ENCODE data around the gene PTPN14.

Gene PTPN14

DNA sequence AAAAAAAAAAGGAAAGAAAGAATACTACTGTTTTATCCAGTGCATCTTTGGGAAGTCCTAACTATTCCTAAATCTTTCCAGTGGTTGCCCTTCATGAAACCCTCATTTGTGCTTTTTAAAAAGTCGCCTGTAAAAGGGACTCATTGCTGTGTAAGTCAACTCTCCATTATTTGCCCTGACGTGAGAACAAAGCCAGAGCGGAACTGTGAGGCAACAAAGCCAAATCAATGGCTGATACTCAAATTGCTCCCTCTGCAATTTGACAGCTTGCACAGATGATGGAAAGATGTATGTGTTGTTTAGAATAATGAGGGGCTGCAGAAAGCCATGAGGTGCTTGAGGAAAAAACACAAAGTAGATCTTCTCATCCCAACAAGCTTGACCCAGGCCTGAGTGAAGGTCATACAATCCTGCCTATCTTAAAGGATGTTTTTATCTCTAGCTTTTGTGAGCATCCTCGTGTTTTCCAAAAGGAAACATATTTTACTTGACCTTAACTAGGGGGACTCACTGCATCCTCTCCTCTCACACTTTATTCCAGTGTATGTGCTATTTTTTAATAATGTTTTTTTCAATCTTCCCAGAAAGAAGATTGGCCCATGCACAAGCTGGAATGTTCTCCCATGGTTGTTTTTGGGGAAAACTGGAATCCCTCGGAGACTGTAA is 237.1 kb downstream of the PTPN14 start:
- peaks cover 8% of the 10 kb centered on the region for H3K36me3 Mint-ChIP-seq (ENCODE audit: low read depth)
- H3K27me3 Mint-ChIP-seq, result no peaks in the 10 kb centered on the region
- no peak overlapping the region for H3K27ac Mint-ChIP-seq
- H3K9me3 Mint-ChIP-seq, result no peaks in the 10 kb centered on the region
- no peaks in the 10 kb centered on the region for H3K4me1 Mint-ChIP-seq (ENCODE audit: low read depth)
- intact Hi-C loops (cut with micrococcal nuclease), result no loop called here
- H3K4me3 Mint-ChIP-seq, result no peak overlapping the region

DNA sequence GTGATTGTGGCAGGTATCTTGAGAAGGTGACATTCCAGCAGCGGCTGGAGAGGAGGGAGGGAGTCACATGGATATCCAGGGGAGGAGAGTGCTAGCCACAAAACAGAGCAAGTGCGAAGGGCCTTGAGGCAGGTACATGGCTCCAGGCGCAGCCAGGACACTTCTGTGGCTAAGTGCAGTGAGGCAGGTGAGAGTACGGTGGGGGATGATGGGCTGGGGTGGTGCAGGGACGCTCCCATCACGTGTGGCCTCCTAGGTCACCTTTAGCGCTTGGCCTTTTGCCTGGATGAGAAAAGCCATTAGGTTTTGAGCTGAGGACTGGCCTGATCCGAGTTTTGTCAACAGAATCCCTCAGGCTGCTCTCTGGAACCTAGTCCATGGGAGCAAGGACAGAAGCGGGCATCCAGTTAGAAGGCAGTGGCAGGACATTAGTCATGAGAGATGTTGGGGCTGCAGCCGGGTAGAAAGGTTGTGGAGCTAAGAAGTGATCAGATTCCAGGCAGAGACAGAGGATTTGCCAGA is 238.8 kb downstream of the PTPN14 start:
- Mint-ChIP-seq H3K4me3 (no peak overlapping the region), H3K36me3 (ENCODE audit: low read depth) (peaks cover 8% of the 10 kb centered on the region), H3K4me1 (ENCODE audit: low read depth) (no peaks in the 10 kb centered on the region), H3K27me3 (no peaks in the 10 kb centered on the region), H3K27ac (no peak overlapping the region), H3K9me3 (no peaks in the 10 kb centered on the region)
- intact Hi-C loops (cut with micrococcal nuclease), result no loop called here

DNA sequence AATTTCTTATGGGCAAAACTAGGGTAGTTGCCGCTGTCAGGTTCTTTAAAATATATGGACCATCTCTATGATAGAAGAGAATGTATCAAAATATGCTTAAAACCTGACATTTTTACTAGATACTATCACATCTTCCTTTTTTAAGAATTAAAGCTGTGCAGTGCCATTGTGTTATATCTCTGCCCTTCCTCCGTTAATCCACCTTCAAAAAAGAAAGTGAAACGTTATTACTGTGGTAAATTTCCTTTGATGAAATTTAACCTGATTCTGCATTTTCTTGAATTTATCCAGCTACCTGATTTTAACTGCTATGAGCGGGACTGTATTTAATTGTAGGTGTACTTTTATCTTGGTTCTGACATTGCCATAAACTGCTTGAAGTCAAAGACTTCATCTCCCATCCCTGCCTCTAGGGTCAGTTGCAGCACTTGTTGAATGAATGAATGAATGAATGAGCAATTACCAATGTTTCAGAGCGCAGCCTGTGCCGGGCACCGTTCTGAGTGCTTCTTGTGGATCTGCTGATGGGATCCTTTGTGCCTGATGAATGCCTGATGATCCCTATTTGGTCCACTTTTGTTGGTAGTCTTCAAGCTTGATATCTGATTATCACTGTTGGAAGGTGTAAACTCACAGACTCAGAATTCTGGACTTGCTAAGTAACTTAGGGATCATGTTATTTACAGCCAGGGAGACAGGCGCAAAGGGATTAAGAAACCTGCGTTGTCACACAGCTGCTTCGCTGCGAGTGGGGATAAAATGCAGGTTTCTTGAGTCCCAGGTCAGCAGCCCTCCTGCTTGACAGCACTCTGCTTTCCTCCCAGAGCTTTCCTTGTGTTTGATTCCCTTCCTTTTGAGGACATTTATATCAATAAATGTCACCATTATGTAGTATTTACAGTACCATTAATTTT is 240.4 kb downstream of the PTPN14 start:
- Mint-ChIP-seq H3K9me3 (no peaks in the 10 kb centered on the region), H3K4me3 (no peak overlapping the region), H3K36me3 (ENCODE audit: low read depth) (peaks cover 8% of the 10 kb centered on the region), H3K27ac (no peak overlapping the region), H3K27me3 (no peaks in the 10 kb centered on the region), H3K4me1 (ENCODE audit: low read depth) (no peaks in the 10 kb centered on the region)
- intact Hi-C loops (cut with micrococcal nuclease), result no loop called here

DNA sequence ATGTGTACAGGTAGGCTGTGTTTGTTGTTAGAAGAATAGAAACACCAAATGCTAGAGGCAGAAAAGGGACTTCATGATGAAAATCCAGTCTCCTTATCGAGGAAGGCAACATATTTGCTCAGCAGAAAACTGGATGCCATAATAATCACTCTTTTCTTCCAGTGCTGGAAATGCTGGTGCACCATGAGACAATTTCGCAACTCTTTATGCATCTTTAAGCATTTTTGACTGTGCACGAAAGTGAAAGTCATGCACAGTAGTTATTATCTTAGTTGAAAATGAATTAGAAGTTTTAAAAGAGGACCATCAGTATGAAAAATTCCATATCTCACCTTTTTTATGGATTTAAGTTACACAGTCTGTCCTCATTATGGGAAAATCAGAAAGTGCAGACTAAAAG is 241.4 kb downstream of the PTPN14 start:
- H3K27ac Mint-ChIP-seq, result no peak overlapping the region
- intact Hi-C loops (cut with micrococcal nuclease), result no loop called here
- peaks cover 2% of the 10 kb centered on the region for H3K36me3 Mint-ChIP-seq (ENCODE audit: low read depth)
- H3K4me3 Mint-ChIP-seq, result no peak overlapping the region
- no peaks in the 10 kb centered on the region for H3K27me3 Mint-ChIP-seq
- no peaks in the 10 kb centered on the region for H3K9me3 Mint-ChIP-seq
- H3K4me1 Mint-ChIP-seq (ENCODE audit: low read depth), result no peaks in the 10 kb centered on the region

DNA sequence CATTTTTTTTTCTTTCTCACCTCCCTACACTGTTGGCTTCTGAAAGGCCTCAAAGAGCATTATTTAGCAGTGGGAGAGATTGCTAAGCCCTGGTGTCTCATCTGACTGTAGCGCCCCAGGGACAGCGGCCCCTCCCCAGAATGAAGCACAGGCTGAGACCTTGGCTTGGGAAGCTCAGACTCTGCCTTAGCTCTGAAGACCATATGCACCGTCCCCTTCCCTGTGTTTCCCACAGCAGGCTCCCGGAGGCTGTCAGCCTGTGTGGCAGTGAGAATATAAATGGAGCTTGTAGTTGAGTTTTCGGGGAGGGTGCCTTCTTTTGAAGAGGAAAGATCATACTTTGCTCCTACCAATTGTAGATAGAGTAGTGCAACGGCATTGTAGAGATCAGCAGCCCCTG is 245.1 kb downstream of the PTPN14 start:
- no peak overlapping the region for H3K27ac Mint-ChIP-seq
- H3K4me1 Mint-ChIP-seq (ENCODE audit: low read depth), result no peaks in the 10 kb centered on the region
- no peaks in the 10 kb centered on the region for H3K27me3 Mint-ChIP-seq
- H3K9me3 Mint-ChIP-seq, result no peaks in the 10 kb centered on the region
- no peaks in the 10 kb centered on the region for H3K36me3 Mint-ChIP-seq (ENCODE audit: low read depth)
- no peak overlapping the region for H3K4me3 Mint-ChIP-seq
- intact Hi-C loops (cut with micrococcal nuclease), result no loop called here

DNA sequence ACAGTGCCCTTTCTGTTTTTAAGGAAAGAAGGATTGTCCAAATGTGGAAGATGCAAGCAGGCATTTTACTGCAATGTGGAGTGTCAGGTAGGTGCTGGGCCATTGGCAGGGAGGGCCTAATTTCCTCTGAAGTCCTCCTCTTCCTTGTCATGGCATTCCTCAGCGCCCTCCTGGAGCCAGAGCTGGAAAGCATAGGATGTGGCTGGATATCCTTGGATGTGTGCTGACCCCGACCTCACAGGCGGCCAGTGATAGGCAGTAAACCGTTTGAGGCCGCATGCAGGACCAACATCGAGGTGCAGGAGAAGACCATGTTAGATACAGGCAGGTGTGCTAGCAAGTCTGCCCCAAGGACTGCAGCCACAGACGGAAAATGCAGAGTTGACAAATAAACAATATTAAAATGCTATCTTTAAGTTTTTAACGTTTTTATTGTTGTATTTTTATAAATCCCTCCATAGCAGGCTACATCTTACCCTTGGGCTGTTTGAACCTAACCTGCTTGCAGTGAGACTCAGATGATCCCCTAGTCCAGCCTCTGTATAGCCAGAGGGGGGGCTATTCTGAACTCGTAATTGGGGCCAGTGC is 246.1 kb downstream of the PTPN14 start:
- no peak overlapping the region for H3K4me3 Mint-ChIP-seq
- H3K9me3 Mint-ChIP-seq, result no peaks in the 10 kb centered on the region
- intact Hi-C loops (cut with micrococcal nuclease), result no loop called here
- no peaks in the 10 kb centered on the region for H3K27me3 Mint-ChIP-seq
- no peaks in the 10 kb centered on the region for H3K4me1 Mint-ChIP-seq (ENCODE audit: low read depth)
- H3K27ac Mint-ChIP-seq, result no peak overlapping the region
- H3K36me3 Mint-ChIP-seq (ENCODE audit: low read depth), result no peaks in the 10 kb centered on the region

DNA sequence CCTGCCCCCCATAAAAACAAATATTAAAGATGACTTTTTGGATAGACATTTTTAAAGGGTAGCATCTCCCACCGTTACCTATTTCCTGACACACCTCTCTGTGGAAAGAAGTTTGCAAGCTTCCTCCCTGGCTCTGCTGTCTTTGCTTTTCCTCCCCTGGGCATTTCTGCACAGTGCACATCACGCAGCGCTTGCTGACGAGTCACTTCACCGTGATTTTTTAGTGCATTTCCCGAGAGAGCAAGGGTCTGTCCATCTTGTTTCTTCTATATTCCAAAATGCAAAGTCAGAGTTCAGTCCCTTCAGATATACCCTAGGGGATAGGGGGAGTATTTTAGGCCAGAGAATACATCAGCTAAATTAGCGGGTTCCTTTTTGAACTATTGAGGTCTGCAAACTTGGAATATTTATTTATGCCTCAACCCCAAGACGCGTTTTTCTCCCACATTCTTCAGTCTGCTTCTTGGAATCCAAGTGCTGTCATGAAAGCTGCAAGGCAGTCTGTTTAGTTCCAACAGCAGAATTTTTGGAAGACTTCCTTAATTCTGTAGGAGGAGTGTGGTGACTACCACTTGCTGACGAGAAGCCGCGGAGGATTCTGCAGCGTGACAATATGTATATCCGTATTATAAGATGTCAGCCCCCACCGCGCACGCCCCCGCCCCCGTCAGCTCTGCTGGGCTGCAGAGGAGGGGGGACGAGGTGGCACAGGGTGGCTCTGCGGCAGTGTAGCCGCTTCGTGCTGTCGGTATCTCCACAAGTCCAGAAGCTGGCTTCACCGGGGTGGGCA is 248.1 kb downstream of the PTPN14 start:
- intact Hi-C loops (cut with micrococcal nuclease), result no loop called here
- H3K27me3 Mint-ChIP-seq, result no peaks in the 10 kb centered on the region
- H3K27ac Mint-ChIP-seq, result no peak overlapping the region
- no peak overlapping the region for H3K4me3 Mint-ChIP-seq
- H3K4me1 Mint-ChIP-seq (ENCODE audit: low read depth), result no peaks in the 10 kb centered on the region
- H3K9me3 Mint-ChIP-seq, result no peaks in the 10 kb centered on the region
- H3K36me3 Mint-ChIP-seq (ENCODE audit: low read depth), result no peaks in the 10 kb centered on the region

DNA sequence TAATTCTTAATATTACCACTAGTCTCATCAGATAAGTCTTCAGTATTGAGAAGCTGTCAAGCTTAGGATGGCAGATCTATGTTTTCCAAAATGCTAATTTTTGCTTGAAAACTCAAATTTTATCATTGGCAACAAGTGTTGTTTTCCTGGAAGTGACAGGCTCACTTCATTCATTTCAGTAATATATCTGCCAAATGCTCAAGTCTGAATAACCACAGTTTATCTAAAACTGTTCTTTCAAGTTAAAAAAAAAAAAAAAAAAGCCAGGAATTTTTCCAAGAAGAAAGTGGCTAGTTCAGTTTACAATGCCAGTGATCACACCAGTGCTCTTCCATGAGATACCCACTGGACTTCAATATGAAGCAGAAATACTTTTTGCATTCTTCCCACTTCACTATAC is 249.9 kb downstream of the PTPN14 start:
- H3K27ac Mint-ChIP-seq, result no peak overlapping the region
- no peaks in the 10 kb centered on the region for H3K36me3 Mint-ChIP-seq (ENCODE audit: low read depth)
- H3K4me1 Mint-ChIP-seq (ENCODE audit: low read depth), result peaks cover 3% of the 10 kb centered on the region
- intact Hi-C loops (cut with micrococcal nuclease), result no loop called here
- H3K27me3 Mint-ChIP-seq, result no peaks in the 10 kb centered on the region
- no peaks in the 10 kb centered on the region for H3K9me3 Mint-ChIP-seq
- no peak overlapping the region for H3K4me3 Mint-ChIP-seq

DNA sequence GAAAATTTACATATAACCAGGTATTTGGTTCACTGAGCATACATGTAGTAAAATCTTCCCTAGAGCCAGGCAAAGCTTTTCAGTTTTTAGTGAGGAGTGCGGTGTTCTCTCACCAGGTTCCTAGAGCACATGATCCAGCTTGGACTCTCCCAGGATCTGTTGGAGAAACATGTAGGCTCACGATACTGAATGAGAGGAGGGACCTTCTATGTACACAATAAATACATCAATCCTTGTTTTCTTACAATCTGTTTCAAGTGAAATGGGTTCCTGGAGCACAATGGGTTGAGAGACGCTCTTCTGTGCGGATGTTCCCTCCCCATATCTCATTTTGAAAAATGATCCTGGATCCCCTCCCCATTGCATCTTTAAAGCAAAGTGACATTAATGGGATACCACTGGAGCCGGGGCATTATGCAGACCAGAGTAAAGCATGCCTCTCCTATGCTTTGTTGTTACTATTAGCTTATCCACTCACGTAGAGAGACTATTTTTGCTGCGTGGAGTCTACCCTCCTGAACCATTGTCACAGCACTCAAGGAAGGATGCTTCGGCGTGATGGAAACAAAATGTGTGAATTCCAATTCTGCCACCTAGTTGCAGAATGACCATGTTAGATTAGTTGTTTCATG is 251.1 kb downstream of the PTPN14 start:
- Mint-ChIP-seq H3K9me3 (no peaks in the 10 kb centered on the region), H3K4me3 (no peak overlapping the region), H3K36me3 (ENCODE audit: low read depth) (no peaks in the 10 kb centered on the region), H3K4me1 (ENCODE audit: low read depth) (peaks cover 6% of the 10 kb centered on the region), H3K27me3 (no peaks in the 10 kb centered on the region), H3K27ac (no peak overlapping the region)
- intact Hi-C loops (cut with micrococcal nuclease), result no loop called here

Measured in dendritic cell treated with granulocyte-macrophage colony-stimulating factor and Interleukin-4, amounts not matched to agents 40 ng/mL and 50 ng/mL, for 4 days (primary cell).